Neutrophil (primary cell): ENCODE results near the gene C2CD2.

Experiments
- H3K27ac ChIP-seq: fragments of 200-600 bp; sonication (generic); 2 replicates; pipeline ENCODE4 v1.5.1; 2016; ENCODE audit warnings: mild to moderate bottlenecking, moderate library complexity
- H3K27me3 ChIP-seq: fragments of 200-600 bp; sonication (generic); 2 replicates; pipeline ENCODE4 v1.6.0; 2016; ENCODE audit warnings: mild to moderate bottlenecking
- H3K36me3 ChIP-seq: fragments of 200-600 bp; sonication (generic); 2 replicates; pipeline ENCODE4 v1.5.1; 2017
- H3K4me1 ChIP-seq, 2 experiments: fragments of 200-600 bp in 1 of 2; sonication (generic) in 1 of 2; 1 replicate in 1 of 2; 2 replicates in 1 of 2; pipeline versions ENCODE4 v1.5.1 to v1.6.1; 2013 to 2016; ENCODE audit warnings: low read depth in 1 of 2, low read length in 1 of 2, mild to moderate bottlenecking in 1 of 2, moderate library complexity in 1 of 2; ENCODE audit not compliant: control insufficient read depth in 1 of 2, insufficient read depth in 1 of 2
- H3K4me3 ChIP-seq, 2 experiments: fragments of 200-600 bp in 1 of 2; sonication (generic) in 1 of 2; 1 replicate in 1 of 2; 2 replicates in 1 of 2; pipeline ENCODE4 v1.5.1; 2013 to 2016; ENCODE audit warnings: low read depth in 1 of 2, low read length in 1 of 2, mild to moderate bottlenecking in 1 of 2, moderate library complexity in 1 of 2
- H3K9me3 ChIP-seq: fragments of 200-600 bp; sonication (generic); 2 replicates; pipeline ENCODE4 v1.5.1; 2016
- CTCF ChIP-seq: fragments of 200-600 bp; sonication (generic); IDR thresholded peaks from 2 replicates; pipeline ENCODE4 v1.5.1; 2016; ENCODE audit warnings: antibody characterized with exemption

Gene C2CD2

GRCh38 chr21:41873005-41873404 is 80.8 kb downstream of the C2CD2 start:
- H3K9me3 ChIP-seq, result no peaks in the 10 kb centered on the region
- peaks cover 3 to 5% of the 10 kb centered on the region in 2 experiments for H3K4me1 ChIP-seq
- H3K27ac ChIP-seq, result no peak overlapping the region
- H3K36me3 ChIP-seq, result no peaks in the 10 kb centered on the region
- TF ChIP-seq CTCF, result no peak
- peaks cover 8% of the 10 kb centered on the region for H3K27me3 ChIP-seq
- H3K4me3 ChIP-seq, result no peak overlapping the region

- H3K36me3 ChIP-seq, result no peaks in the 10 kb centered on the region
- H3K27ac ChIP-seq, result no peak overlapping the region
- H3K4me3 ChIP-seq, result no peak overlapping the region
- no peaks in the 10 kb centered on the region for H3K4me1 ChIP-seq
- H3K27me3 ChIP-seq, result no peaks in the 10 kb centered on the region
- no peaks in the 10 kb centered on the region for H3K9me3 ChIP-seq
- TF ChIP-seq CTCF, result no peak
These were observed 82.4 kb downstream of the C2CD2 start for GRCh38 chr21:41871293-41872030.

GRCh38 chr21:41869771-41870170 is 84.0 kb downstream of the C2CD2 start:
- H3K4me3 ChIP-seq, result no peak overlapping the region
- no peak for TF ChIP-seq CTCF
- no peak overlapping the region for H3K27ac ChIP-seq
- no peaks in the 10 kb centered on the region for H3K27me3 ChIP-seq
- H3K9me3 ChIP-seq, result no peaks in the 10 kb centered on the region
- no peaks in the 10 kb centered on the region for H3K36me3 ChIP-seq
- no peaks in the 10 kb centered on the region for H3K4me1 ChIP-seq

GRCh38 chr21:41868062-41868710 is 85.6 kb downstream of the C2CD2 start:
- no peak for TF ChIP-seq CTCF
- H3K4me1 ChIP-seq, result no peaks in the 10 kb centered on the region
- no peaks in the 10 kb centered on the region for H3K27me3 ChIP-seq
- H3K4me3 ChIP-seq, result no peak overlapping the region
- H3K36me3 ChIP-seq, result no peaks in the 10 kb centered on the region
- no peaks in the 10 kb centered on the region for H3K9me3 ChIP-seq
- no peak overlapping the region for H3K27ac ChIP-seq

GRCh38 chr21:41867313-41867712 is 86.5 kb downstream of the C2CD2 start:
- Histone ChIP-seq H3K27me3 (no peaks in the 10 kb centered on the region), H3K27ac (no peak overlapping the region), H3K36me3 (no peaks in the 10 kb centered on the region), H3K4me1 (no peaks in the 10 kb centered on the region), H3K4me3 (no peak overlapping the region), H3K9me3 (no peaks in the 10 kb centered on the region)
- no peak for TF ChIP-seq CTCF
